HepG2 (cell line): ENCODE measurements around the gene KCNH6. TPM values are rescaled to one million over a fixed set of nuclear protein-coding genes. Genes with fewer than 3 reads are reported as not detected.

Experiments
- ATF5 ChIP-seq: sonication (generic); formaldehyde crosslinking; IDR thresholded peaks from 2 replicates; pipeline ENCODE4 v1.4.0; 2020; ENCODE audit warnings: mild to moderate bottlenecking, low read depth, missing genetic modification reagents
- DRAP1 ChIP-seq: IDR thresholded peaks from 2 replicates; pipeline ENCODE4 v1.6.1; 2016; ENCODE audit warnings: missing genetic modification reagents, missing compliant biosample characterization
- E2F1 ChIP-seq: sonication (generic); formaldehyde crosslinking; IDR thresholded peaks from 2 replicates; pipeline ENCODE4 v1.5.0; 2020; ENCODE audit warnings: missing genetic modification reagents
- FOSL1 ChIP-seq: sonication (generic); formaldehyde crosslinking; IDR thresholded peaks from 2 replicates; pipeline ENCODE4 v1.9.0; 2021; ENCODE audit warnings: missing genetic modification reagents, borderline replicate concordance
- KLF13 ChIP-seq: sonication (generic); formaldehyde crosslinking; IDR thresholded peaks from 2 replicates; pipeline ENCODE4 v1.4.0; 2020; ENCODE audit warnings: mild to moderate bottlenecking, missing genetic modification reagents
- LBX2 ChIP-seq: sonication (generic); formaldehyde crosslinking; IDR thresholded peaks from 2 replicates; pipeline ENCODE4 v1.5.0; 2020; ENCODE audit warnings: missing genetic modification reagents, mild to moderate bottlenecking, borderline replicate concordance
- MIER2 ChIP-seq: IDR thresholded peaks from 2 replicates; pipeline ENCODE4 v1.6.1; 2016; ENCODE audit warnings: missing biosample characterization, missing genetic modification reagents
- NAIF1 ChIP-seq: sonication (generic); formaldehyde crosslinking; IDR thresholded peaks from 2 replicates; pipeline ENCODE4 v1.5.0; 2020; ENCODE audit warnings: mild to moderate bottlenecking, missing genetic modification reagents, borderline replicate concordance
- NCOR1 ChIP-seq: fragments of 200-600 bp; sonication (generic); IDR thresholded peaks from 2 replicates; pipeline ENCODE4 v1.7.0; 2017; ENCODE audit warnings: antibody characterized with exemption, low read length, borderline replicate concordance
- NFATC3 ChIP-seq: sonication (generic); formaldehyde crosslinking; IDR thresholded peaks from 2 replicates; pipeline ENCODE4 v1.5.1; 2020; ENCODE audit warnings: mild to moderate bottlenecking, missing genetic modification reagents
- NR2F6 ChIP-seq, 2 experiments: IDR thresholded peaks; 2 replicates each; pipeline ENCODE4 v1.6.1; 2016; ENCODE audit warnings: antibody characterized with exemption in 1 of 2, mild to moderate bottlenecking in 1 of 2
- NR3C1 ChIP-seq: sonication (generic); formaldehyde crosslinking; IDR thresholded peaks from 2 replicates; pipeline ENCODE4 v1.4.0; 2020; ENCODE audit warnings: missing genetic modification reagents
- RARG ChIP-seq: sonication (generic); formaldehyde crosslinking; IDR thresholded peaks from 2 replicates; pipeline ENCODE4 v1.4.0; 2020; ENCODE audit warnings: low read depth, mild to moderate bottlenecking, missing genetic modification reagents
- TFAP4 ChIP-seq: sonication (generic); IDR thresholded peaks from 2 replicates; pipeline ENCODE4 v1.6.1; 2016; ENCODE audit warnings: low read depth, borderline replicate concordance
- ZBTB14 ChIP-seq: sonication (generic); formaldehyde crosslinking; IDR thresholded peaks from 2 replicates; pipeline ENCODE4 v1.4.0; 2020; ENCODE audit warnings: missing genetic modification reagents
- ZBTB43 ChIP-seq: sonication (generic); formaldehyde crosslinking; conservative IDR thresholded peaks from 2 replicates; pipeline ENCODE4 v1.4.0; 2020; ENCODE audit warnings: missing genetic modification reagents
- ZFP36L2 ChIP-seq: sonication (generic); formaldehyde crosslinking; IDR thresholded peaks from 2 replicates; pipeline ENCODE4 v1.4.0; 2020; ENCODE audit warnings: missing genetic modification reagents
- ZNF224 ChIP-seq: sonication (generic); formaldehyde crosslinking; IDR thresholded peaks from 2 replicates; pipeline ENCODE4 v1.5.0; 2020; ENCODE audit warnings: mild to moderate bottlenecking, missing genetic modification reagents
- ZNF260 ChIP-seq: sonication (generic); formaldehyde crosslinking; IDR thresholded peaks from 2 replicates; pipeline ENCODE4 v1.4.0; 2020; ENCODE audit warnings: missing genetic modification reagents, low read depth, mild to moderate bottlenecking, borderline replicate concordance
- ZNF446 ChIP-seq: sonication (generic); formaldehyde crosslinking; IDR thresholded peaks from 2 replicates; pipeline ENCODE4 v1.5.0; 2020; ENCODE audit warnings: mild to moderate bottlenecking, missing genetic modification reagents
- ZNF546 ChIP-seq: sonication (generic); formaldehyde crosslinking; conservative IDR thresholded peaks from 2 replicates; pipeline ENCODE4 v1.8.1; 2023; ENCODE audit warnings: mild to moderate bottlenecking, missing genetic modification reagents
- ZNF547 ChIP-seq: sonication (generic); formaldehyde crosslinking; IDR thresholded peaks from 2 replicates; pipeline ENCODE4 v1.5.1; 2020; ENCODE audit warnings: mild to moderate bottlenecking, missing genetic modification reagents
- ZNF644 ChIP-seq: IDR thresholded peaks from 2 replicates; pipeline ENCODE4 v1.6.1; 2016; ENCODE audit warnings: low read depth
- polyA plus RNA-seq, 8 experiments: library from polyadenylated mRNA; depleted of rRNA in 3 of 8; stranded (reverse) in 7 of 8; unstranded in 1 of 8; fragments of >200 nt; fragmentation: Illumina TruSeq in 4 of 8; extraction: Trizol in 4 of 8; gene quantifications; 2 replicates each; pipeline versions ENCODE4 v1.2.1 to v1.2.3, GENCODE V29; 2011 to 2016; ENCODE audit warnings: low read depth in 4 of 8, missing spikeins in 1 of 8, mixed read lengths in 1 of 8; ENCODE audit not compliant: insufficient read depth in 1 of 8
- total RNA-seq, 5 experiments: library from RNA; depleted of rRNA; stranded (reverse); fragments of >200 nt; fragmentation: Illumina TruSeq; extraction: Trizol; gene quantifications; 2 replicates each; pipeline ENCODE4 v1.2.3, GENCODE V29; 2016; ENCODE audit warnings: low read depth in 1 of 5

Gene KCNH6
- total and polyA plus RNA-seq, 2 of the 13 experiments (the other 11 are each of a cell fraction or from before 2014, with no cell fraction given): 0.05 to 0.18 TPM

GRCh38 chr17:63519972-63520882 lies 2.9 kb upstream of the KCNH6 start (continued):
- TF ChIP-seq E2F1: no peak
- TF ChIP-seq RARG (CRISPR knock-in tag): no peak
- TF ChIP-seq NFATC3 (CRISPR knock-in tag): no peak
- peak; percentile 84; the same call in 1 of the 2 replicates for TF ChIP-seq NCOR1
- peak; percentile 96 for TF ChIP-seq MIER2 (CRISPR knock-in tag)
- peak; percentile 72 for TF ChIP-seq NR2F6 (IDR thresholded peaks at IDR 0.05)
- TF ChIP-seq NR2F6 (CRISPR knock-in tag; IDR thresholded peaks at IDR 0.05): peak; percentile 84
- TF ChIP-seq ZNF546: no peak
- no peak for TF ChIP-seq ATF5
- TF ChIP-seq ZBTB43 (CRISPR knock-in tag): peak; percentile 73; the same call in 1 of the 2 replicates
- TF ChIP-seq NAIF1 (CRISPR knock-in tag): no peak
- no peak for TF ChIP-seq ZNF547
- peak; percentile 74; the same call in 1 of the 2 replicates for TF ChIP-seq DRAP1 (CRISPR knock-in tag)
- TF ChIP-seq ZBTB14 (CRISPR knock-in tag): no peak
- TF ChIP-seq ZNF224: peak; percentile 81; the same call in 1 of the 2 replicates
- peak; percentile 51; the same call in 1 of the 2 replicates for TF ChIP-seq TFAP4
- no peak for TF ChIP-seq FOSL1 (CRISPR knock-in tag)
- 0 out of 2 replicates have a peak, but pooled peaks have one; percentile 23 for TF ChIP-seq KLF13 (CRISPR knock-in tag)
- no peak for TF ChIP-seq ZNF446 (CRISPR knock-in tag)
- peak; percentile 84 for TF ChIP-seq ZNF644 (CRISPR knock-in tag)
- TF ChIP-seq ZFP36L2 (CRISPR knock-in tag): no peak
- no peak for TF ChIP-seq LBX2 (CRISPR knock-in tag)
- no peak for TF ChIP-seq NR3C1 (CRISPR knock-in tag)
- TF ChIP-seq ZNF260 (CRISPR knock-in tag): no peak
